HG03457 (cell line): ENCODE data around the gene C1QTNF2.

ENCODE experiments used
- ATAC-seq: cut with Tn5 transposase; IDR thresholded peaks from one replicate; pipeline ENCODE4 v1.9.1; 2021; ENCODE audit warnings: moderate number of reproducible peaks; ENCODE audit not compliant: unreplicated experiment

Gene C1QTNF2

GRCh38 chr5:160369990-160370712 lies at the start of gene C1QTNF2:
Gene C1QTNF2 (minus strand): TSS chr5:160370626. CDS start chr5:160355011, 15,615 bp downstream.
- ATAC-seq, result no peak

- ATAC-seq, result no peak
Observed at GRCh38 chr5:160420331-160420610, 49.8 kb upstream of the C1QTNF2 start.

GRCh38 chr5:160419458-160420330 lies 49.3 kb upstream of the C1QTNF2 start:
- ATAC-seq, result no peak

- ATAC-seq, result peak; percentile 49
Observed at GRCh38 chr5:160418561-160419457, 48.4 kb upstream of the C1QTNF2 start, which contains the start of gene SLU7. Gene SLU7 (minus strand): TSS chr5:160419081. CDS start chr5:160415294, 3,787 bp downstream.

GRCh38 chr5:160399402-160400353 lies 29.3 kb upstream of the C1QTNF2 start, which contains the start of gene FAM200C:
Gene FAM200C (minus strand): TSS chr5:160400054. CDS start chr5:160395490, 4,564 bp downstream.
- peak; percentile 75 for ATAC-seq

GRCh38 chr5:160398806-160399205 lies 28.4 kb upstream of the C1QTNF2 start:
- ATAC-seq, result no peak

GRCh38 chr5:160397492-160397891 lies 27.1 kb upstream of the C1QTNF2 start:
- ATAC-seq, result no peak

- ATAC-seq, result no peak
Observed at GRCh38 chr5:160395111-160395510, 24.7 kb upstream of the C1QTNF2 start.

- ATAC-seq, result no peak
Observed at GRCh38 chr5:160390787-160391696, 20.6 kb upstream of the C1QTNF2 start.

- no peak for ATAC-seq
Observed at GRCh38 chr5:160387445-160387844, 17.0 kb upstream of the C1QTNF2 start.

GRCh38 chr5:160385496-160385895 lies 15.1 kb upstream of the C1QTNF2 start:
- no peak for ATAC-seq

GRCh38 chr5:160384681-160385080 lies 14.3 kb upstream of the C1QTNF2 start:
- ATAC-seq, result no peak

GRCh38 chr5:160382346-160382745 lies 11.9 kb upstream of the C1QTNF2 start:
- ATAC-seq, result no peak

- ATAC-seq, result no peak
Observed at GRCh38 chr5:160380041-160380440, 9.6 kb upstream of the C1QTNF2 start.

- ATAC-seq, result no peak
Observed at GRCh38 chr5:160379511-160379910, 9.1 kb upstream of the C1QTNF2 start.

- ATAC-seq, result no peak
Observed at GRCh38 chr5:160378330-160378729, 7.9 kb upstream of the C1QTNF2 start.

GRCh38 chr5:160377651-160378050 lies 7.2 kb upstream of the C1QTNF2 start:
- no peak for ATAC-seq

- no peak for ATAC-seq
Observed at GRCh38 chr5:160376416-160376815, 6.0 kb upstream of the C1QTNF2 start.

- ATAC-seq, result no peak
Observed at GRCh38 chr5:160375701-160376100, 5.3 kb upstream of the C1QTNF2 start.
